Kidney tubule cell (primary cell): ENCODE measurements around the gene DPM1.
"Not testable (repeated sequence)": the region's sequence is repeated elsewhere in the genome, so short reads cannot be mapped to it uniquely, and the experiment has no call there.

Source experiments
- DNase-seq: peaks from one replicate; pipeline ENCODE4 v3.0.0-alpha.2; 2018; ENCODE audit warnings: low spot score

DPM1 gene

GRCh38 chr20:50980071-50980681 lies 21.8 kb upstream of the DPM1 start:
- peak; percentile 99 for DNase-seq

- not testable (repeated sequence) for DNase-seq
Observed at GRCh38 chr20:50978533-50978932, 20.2 kb upstream of the DPM1 start.

GRCh38 chr20:50977066-50978021 lies 19.0 kb upstream of the DPM1 start:
- DNase-seq, result no peak

- no peak for DNase-seq
Observed at GRCh38 chr20:50975701-50976330, 17.5 kb upstream of the DPM1 start.

- no peak for DNase-seq
Observed at GRCh38 chr20:50969912-50970311, 11.6 kb upstream of the DPM1 start.

GRCh38 chr20:50969435-50969834 lies 11.1 kb upstream of the DPM1 start:
- DNase-seq, result no peak

GRCh38 chr20:50968289-50968688 lies 10.0 kb upstream of the DPM1 start:
- no peak for DNase-seq

- peak; percentile 83 for DNase-seq
Observed at GRCh38 chr20:50967586-50967985, 9.3 kb upstream of the DPM1 start.

- DNase-seq, result no peak
Observed at GRCh38 chr20:50959543-50960126, 1.3 kb upstream of the DPM1 start.

- peak; percentile 93 for DNase-seq
Observed at GRCh38 chr20:50958615-50959542, 547 bp upstream of the DPM1 start, which contains the start of gene MOCS3. Gene MOCS3 (plus strand): TSS chr20:50958818. CDS start chr20:50958843, 25 bp downstream.

GRCh38 chr20:50957276-50957675 lies 1.1 kb downstream of the DPM1 start:
- no peak for DNase-seq

GRCh38 chr20:50953821-50954220 lies 4.5 kb downstream of the DPM1 start:
- DNase-seq, result peak; percentile 58

GRCh38 chr20:50953196-50953595 lies 5.1 kb downstream of the DPM1 start:
- no peak for DNase-seq

GRCh38 chr20:50948132-50948785 lies 10.1 kb downstream of the DPM1 start:
- DNase-seq, result no peak

- DNase-seq, result no peak
Observed at GRCh38 chr20:50943069-50943468, 15.3 kb downstream of the DPM1 start.

GRCh38 chr20:50933589-50933988 lies 24.7 kb downstream of the DPM1 start:
- no peak for DNase-seq

- DNase-seq, result no peak
Observed at GRCh38 chr20:50932691-50933280, 25.5 kb downstream of the DPM1 start.

GRCh38 chr20:50932016-50932485 lies 26.3 kb downstream of the DPM1 start:
- DNase-seq, result no peak

- peak; percentile 93 for DNase-seq
Observed at GRCh38 chr20:50931306-50932015, 26.9 kb downstream of the DPM1 start, which contains the start of gene ADNP. Gene ADNP (minus strand): TSS chr20:50931437. CDS start chr20:50903996, 27,441 bp downstream.

- DNase-seq, result no peak
Observed at GRCh38 chr20:50930976-50931305, 27.4 kb downstream of the DPM1 start.
